Measurements from ENCODE around the gene RIPK4.

GRCh38 chr21:41784456-41785102 is 17.7 kb upstream of the RIPK4 start:
- no peak for TF ChIP-seq CTCF (IDR thresholded peaks at IDR 0.05)
- no peak for TF ChIP-seq SIN3A (IDR thresholded peaks at IDR 0.05; ENCODE audit: borderline replicate concordance, insufficient read depth, low read depth, low read length)
- no peak for TF ChIP-seq POLR2AphosphoS5 (IDR thresholded peaks at IDR 0.05; ENCODE audit: low read depth, low read length)

Measured in Panc1 (cell line).